CD4-positive, alpha-beta T cell (primary cell): Measurements from ENCODE around the gene BRI3BP. TPM values are rescaled to one million over a fixed set of nuclear protein-coding genes. Genes with fewer than 3 reads are reported as not detected.

ENCODE experiments used
- ATAC-seq: fragments of 200-7000 bp; cut with Tn5 transposase; one replicate; pipeline ENCODE4 v1.10.0; 2022; ENCODE audit warnings: mild to moderate bottlenecking; ENCODE audit not compliant: poor library complexity
- CTCF ChIA-PET: fragments of 350-600 bp; sonication (Branson Sonifier 250); formaldehyde crosslinking; loops from one replicate; lab custom pipeline; 2021; ENCODE audit warnings: antibody characterized with exemption, inconsistent platforms; lab: Charles Lee
- POLR2A ChIA-PET: fragments of 350-600 bp; sonication (Branson Sonifier 250); formaldehyde crosslinking; loops from one replicate; lab custom pipeline; 2021; ENCODE audit warnings: antibody characterized with exemption, inconsistent platforms; lab: Charles Lee
- DNase-seq, 14 experiments: peaks; one replicate each; pipeline ENCODE4 v3.0.0-alpha.2; 2013 to 2020; ENCODE audit warnings: mixed read lengths in 2 of 14
- H3K27ac ChIP-seq, 2 donors: one replicate each; pipeline versions ENCODE4 v1.5.1 to v1.7.0; 2013; ENCODE audit warnings: low read length in 2 of 2, low read depth in 1 of 2, mild to moderate bottlenecking in 1 of 2
- H3K27me3 ChIP-seq, 2 experiments: 1 replicate in 1 of 2; 2 replicates in 1 of 2; pipeline versions ENCODE4 v1.6.1 to v1.7.0; 2013; ENCODE audit warnings: low read length in 2 of 2, control low read depth in 1 of 2, mild to moderate bottlenecking in 1 of 2, moderate library complexity in 1 of 2; ENCODE audit not compliant: insufficient read depth in 2 of 2, control insufficient read depth in 1 of 2
- H3K36me3 ChIP-seq: one replicate; pipeline ENCODE4 v1.6.1; 2013; ENCODE audit warnings: low read length, control low read depth; ENCODE audit not compliant: insufficient read depth
- H3K4me1 ChIP-seq: one replicate; pipeline ENCODE4 v1.6.1; 2013; ENCODE audit warnings: low read length, control low read depth; ENCODE audit not compliant: insufficient read depth
- H3K4me3 ChIP-seq: one replicate; pipeline ENCODE4 v1.5.1; 2013; ENCODE audit warnings: mild to moderate bottlenecking, low read length, moderate library complexity
- H3K9me3 ChIP-seq, 2 experiments: 1 replicate in 1 of 2; 2 replicates in 1 of 2; pipeline versions ENCODE4 v1.6.1 to v1.7.0; 2013; ENCODE audit warnings: low read length in 2 of 2, mild to moderate bottlenecking in 2 of 2, control low read depth in 1 of 2, moderate library complexity in 1 of 2; ENCODE audit not compliant: control insufficient read depth in 1 of 2, insufficient read depth in 1 of 2
- H3K27ac Mint-ChIP-seq: one replicate; pipeline ENCODE4 v1.8.0; 2020; ENCODE audit warnings: mixed read lengths
- H3K27me3 Mint-ChIP-seq: one replicate; pipeline ENCODE4 v1.8.0; 2021; ENCODE audit warnings: mixed read lengths
- H3K36me3 Mint-ChIP-seq: one replicate; pipeline ENCODE4 v1.8.0; 2021; ENCODE audit warnings: low read depth, mixed read lengths
- H3K4me1 Mint-ChIP-seq: one replicate; pipeline ENCODE4 v1.8.0; 2021; ENCODE audit warnings: low read depth, mixed read lengths
- H3K4me3 Mint-ChIP-seq: one replicate; pipeline ENCODE4 v1.8.0; 2020; ENCODE audit warnings: mild to moderate bottlenecking, mixed read lengths
- H3K9me3 Mint-ChIP-seq: one replicate; pipeline ENCODE4 v1.8.0; 2020; ENCODE audit warnings: mixed read lengths
- intact Hi-C, 2 experiments: fragments of 100-400 bp; cut with DNase I in 1 of 2; cut with micrococcal nuclease in 1 of 2; formaldehyde crosslinking; loops; one replicate each; pipeline versions ENCODE4 v1.15.1 to v1.9.0; 2023 to 2025; cut with DNase I, micrococcal nuclease
- total RNA-seq, 174 experiments: library from RNA in 2 of 174; stranded (reverse) in 2 of 174; gene quantifications; one replicate each; pipeline ENCODE4 v1.2.3 and lab custom pipeline; 2021 to 2026
- TF ChIP-seq, protein P1 (sequence below): fragments of 200-600 bp; IDR thresholded peaks from one replicate; pipeline ENCODE4 v1.8.0; 2022; ENCODE audit warnings: antibody characterized with exemption, mild to moderate bottlenecking

Gene BRI3BP
- total RNA-seq, 2 experiments from 2014 or later, result 1.6 TPM

DNA sequence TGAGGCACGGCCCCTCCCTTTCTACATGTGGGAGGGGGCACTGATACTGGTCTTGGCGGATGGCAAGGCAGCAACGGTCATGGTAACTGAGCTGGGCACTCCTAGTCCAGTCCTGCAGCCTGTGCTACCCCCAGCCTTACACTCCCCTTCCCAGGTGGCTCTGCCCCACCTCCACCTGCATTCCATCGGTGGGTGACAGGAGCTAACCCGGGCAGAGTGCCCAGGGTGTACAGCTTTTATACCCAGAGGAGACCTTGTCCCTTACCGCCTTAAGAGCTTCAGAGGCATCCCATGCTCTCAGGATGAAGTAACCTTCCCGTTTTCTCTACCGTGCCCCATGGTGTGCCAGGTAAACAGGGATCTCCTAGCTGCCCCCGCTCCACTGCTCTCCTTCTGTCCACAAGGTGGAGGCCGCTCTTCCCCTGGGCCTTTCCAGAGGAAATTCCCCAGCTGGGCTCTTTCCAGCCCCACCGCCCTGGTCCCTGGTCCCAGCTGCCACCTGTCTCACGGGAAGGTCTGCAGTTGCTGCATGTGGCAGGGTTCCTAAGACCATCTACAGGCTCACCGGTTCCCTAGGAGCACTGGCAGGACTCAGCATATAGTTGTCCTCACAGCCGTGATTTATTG is 20.5 kb downstream of the BRI3BP start:
- Mint-ChIP-seq H3K36me3 (peaks cover 19% of the 10 kb centered on the region), H3K27me3 (no peaks in the 10 kb centered on the region), H3K27ac (no peak overlapping the region), H3K4me1 (no peaks in the 10 kb centered on the region), H3K4me3 (no peak overlapping the region), H3K9me3 (no peaks in the 10 kb centered on the region)
- ChIA-PET CTCF (no interaction called here), POLR2A (no interaction called here)
- Histone ChIP-seq H3K27ac (no peak overlapping the region), H3K27me3 (no peaks in the 10 kb centered on the region), H3K36me3 (peaks cover 19% of the 10 kb centered on the region), H3K9me3 (no peaks in the 10 kb centered on the region), H3K4me3 (no peak overlapping the region), H3K4me1 (no peaks in the 10 kb centered on the region)
- DNase-seq (no peak), ATAC-seq (no peak)
- TF ChIP-seq, protein P1, sequence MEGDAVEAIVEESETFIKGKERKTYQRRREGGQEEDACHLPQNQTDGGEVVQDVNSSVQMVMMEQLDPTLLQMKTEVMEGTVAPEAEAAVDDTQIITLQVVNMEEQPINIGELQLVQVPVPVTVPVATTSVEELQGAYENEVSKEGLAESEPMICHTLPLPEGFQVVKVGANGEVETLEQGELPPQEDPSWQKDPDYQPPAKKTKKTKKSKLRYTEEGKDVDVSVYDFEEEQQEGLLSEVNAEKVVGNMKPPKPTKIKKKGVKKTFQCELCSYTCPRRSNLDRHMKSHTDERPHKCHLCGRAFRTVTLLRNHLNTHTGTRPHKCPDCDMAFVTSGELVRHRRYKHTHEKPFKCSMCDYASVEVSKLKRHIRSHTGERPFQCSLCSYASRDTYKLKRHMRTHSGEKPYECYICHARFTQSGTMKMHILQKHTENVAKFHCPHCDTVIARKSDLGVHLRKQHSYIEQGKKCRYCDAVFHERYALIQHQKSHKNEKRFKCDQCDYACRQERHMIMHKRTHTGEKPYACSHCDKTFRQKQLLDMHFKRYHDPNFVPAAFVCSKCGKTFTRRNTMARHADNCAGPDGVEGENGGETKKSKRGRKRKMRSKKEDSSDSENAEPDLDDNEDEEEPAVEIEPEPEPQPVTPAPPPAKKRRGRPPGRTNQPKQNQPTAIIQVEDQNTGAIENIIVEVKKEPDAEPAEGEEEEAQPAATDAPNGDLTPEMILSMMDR, result no peak
- intact Hi-C loops, result no loop called here

DNA sequence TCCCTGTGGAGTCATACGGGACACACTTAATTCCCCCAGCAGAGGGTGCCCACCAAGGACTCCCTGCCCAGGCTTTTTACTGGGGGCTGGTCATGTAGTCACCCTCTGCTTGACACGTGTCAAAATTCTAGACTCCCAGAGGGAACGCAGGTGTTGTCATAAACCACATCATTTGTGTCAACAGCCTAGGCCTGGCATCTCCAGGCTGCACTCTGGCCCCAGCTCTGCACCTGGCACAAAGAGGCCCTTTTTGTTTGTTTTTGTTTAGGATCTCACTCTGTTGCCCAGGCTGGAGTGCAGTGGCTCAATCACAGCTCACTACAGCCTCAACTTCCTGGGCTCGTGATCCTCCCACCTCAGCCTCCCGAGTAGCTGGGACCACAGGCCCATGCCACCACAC is 21.1 kb downstream of the BRI3BP start:
- H3K4me3 Mint-ChIP-seq, result no peak overlapping the region
- H3K27me3 Mint-ChIP-seq, result no peaks in the 10 kb centered on the region
- intact Hi-C loops, result no loop called here
- no peaks in the 10 kb centered on the region for H3K9me3 Mint-ChIP-seq
- DNase-seq (no peak), ATAC-seq (no peak)
- Histone ChIP-seq H3K27ac (no peak overlapping the region), H3K4me1 (no peaks in the 10 kb centered on the region), H3K4me3 (no peak overlapping the region), H3K36me3 (peaks cover 19% of the 10 kb centered on the region), H3K27me3 (no peaks in the 10 kb centered on the region), H3K9me3 (no peaks in the 10 kb centered on the region)
- H3K27ac Mint-ChIP-seq, result no peak overlapping the region
- no peaks in the 10 kb centered on the region for H3K4me1 Mint-ChIP-seq
- ChIA-PET POLR2A (no interaction called here), CTCF (no interaction called here)
- TF ChIP-seq, protein P1, result no peak
- H3K36me3 Mint-ChIP-seq, result peaks cover 23% of the 10 kb centered on the region

DNA sequence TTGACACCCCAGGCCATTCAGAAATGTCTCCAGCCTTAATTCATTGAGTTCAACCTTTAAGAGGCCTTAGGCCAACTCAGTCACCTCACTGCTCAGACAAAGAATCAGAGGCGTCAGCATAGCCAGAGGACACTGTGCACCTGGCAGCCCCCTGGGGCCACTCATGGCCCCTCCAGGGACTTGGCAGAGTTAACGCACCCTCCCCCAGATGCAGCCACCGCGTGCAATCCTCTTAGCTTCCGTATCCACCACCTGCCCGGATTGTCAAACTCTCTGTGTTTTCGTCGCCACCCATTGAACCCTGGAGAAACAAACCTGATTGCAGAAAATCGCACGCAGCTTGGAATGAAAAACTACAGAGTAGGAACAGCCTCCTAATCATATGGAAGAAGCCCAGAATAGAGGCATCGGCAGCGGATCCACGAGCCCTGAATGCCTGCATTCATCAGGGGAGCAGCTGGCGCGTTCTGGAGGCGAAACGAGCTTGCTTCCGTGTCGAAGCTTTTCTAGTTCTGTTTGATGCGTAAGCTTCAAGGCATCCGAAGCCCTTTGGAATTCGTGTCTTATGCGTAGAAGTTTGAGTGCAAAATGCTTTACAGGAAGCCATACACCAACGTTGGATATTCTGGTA is 22.4 kb downstream of the BRI3BP start:
- Mint-ChIP-seq H3K4me1 (no peaks in the 10 kb centered on the region), H3K27ac (no peak overlapping the region), H3K36me3 (peaks cover 23% of the 10 kb centered on the region), H3K27me3 (no peaks in the 10 kb centered on the region), H3K9me3 (no peaks in the 10 kb centered on the region), H3K4me3 (no peak overlapping the region)
- TF ChIP-seq, protein P1, result no peak
- peaks cover 19% of the 10 kb centered on the region for H3K36me3 ChIP-seq
- intact Hi-C loops, result no loop called here
- H3K27me3 ChIP-seq, result no peaks in the 10 kb centered on the region
- DNase-seq, result no peak
- ChIA-PET CTCF (no interaction called here), POLR2A (no interaction called here)
- H3K4me3 ChIP-seq, result no peak overlapping the region
- H3K27ac ChIP-seq, result no peak overlapping the region
- ATAC-seq, result no peak
- H3K9me3 ChIP-seq, result no peaks in the 10 kb centered on the region
- H3K4me1 ChIP-seq, result no peaks in the 10 kb centered on the region
